DOHH2 (cell line): ENCODE data around the gene SNCAIP.
"Not testable (repeated sequence)": the region's sequence is repeated elsewhere in the genome, so short reads cannot be mapped to it uniquely, and the experiment has no call there.

Source experiments
- H3F3A ChIP-seq: fragments of 200-600 bp; sonication (generic), shearing (Covaris generic); 2 replicates; pipeline ENCODE4 v1.6.0; 2016; ENCODE audit warnings: antibody characterized with exemption, mild to moderate bottlenecking; ENCODE audit not compliant: control insufficient read depth, insufficient read depth
- H3K27ac ChIP-seq: fragments of 200-600 bp; sonication (generic); 2 replicates; pipeline ENCODE4 v1.5.1; 2014; ENCODE audit warnings: low read depth, mild to moderate bottlenecking, low read length, moderate library complexity
- H3K27me3 ChIP-seq: fragments of 200-600 bp; sonication (generic); 2 replicates; pipeline ENCODE4 v1.6.1; 2014; ENCODE audit warnings: mild to moderate bottlenecking, low read length, mixed read lengths; ENCODE audit not compliant: control insufficient read depth
- H3K36me3 ChIP-seq: fragments of 200-600 bp; sonication (generic); 2 replicates; pipeline ENCODE4 v1.6.1; 2014; ENCODE audit warnings: mild to moderate bottlenecking, low read length, moderate library complexity, mixed read lengths; ENCODE audit not compliant: control insufficient read depth
- H3K4me1 ChIP-seq: fragments of 200-600 bp; sonication (generic); 2 replicates; pipeline ENCODE4 v1.6.1; 2014; ENCODE audit warnings: mild to moderate bottlenecking, low read length, mixed read lengths; ENCODE audit not compliant: control insufficient read depth
- H3K4me2 ChIP-seq: fragments of 200-600 bp; sonication (generic); 2 replicates; pipeline ENCODE4 v1.6.0; 2014; ENCODE audit warnings: mild to moderate bottlenecking, low read length, moderate library complexity
- H3K4me3 ChIP-seq: fragments of 200-600 bp; sonication (generic); 2 replicates; pipeline ENCODE4 v1.5.1; 2014; ENCODE audit warnings: mild to moderate bottlenecking, low read length, mixed read lengths
- H3K79me2 ChIP-seq: fragments of 200-600 bp; sonication (generic); 2 replicates; pipeline ENCODE4 v1.6.1; 2014; ENCODE audit warnings: mild to moderate bottlenecking, low read length, mixed read lengths; ENCODE audit not compliant: control insufficient read depth
- H3K9me2 ChIP-seq: fragments of 200-600 bp; sonication (generic); replicated peaks from 2 replicates; pipeline ENCODE4 v1.6.1; 2014; ENCODE audit warnings: mild to moderate bottlenecking, low read length, mixed read lengths; ENCODE audit not compliant: control insufficient read depth
- H3K9me3 ChIP-seq: fragments of 200-600 bp; sonication (generic); 2 replicates; pipeline ENCODE4 v1.6.1; 2014; ENCODE audit warnings: antibody characterized with exemption, low read length, mixed read lengths; ENCODE audit not compliant: control insufficient read depth, insufficient read depth
- H4K20me1 ChIP-seq: fragments of 200-600 bp; sonication (generic); 2 replicates; pipeline ENCODE4 v1.6.0; 2014; ENCODE audit warnings: low read depth, mild to moderate bottlenecking, antibody characterized with exemption, low read length, moderate library complexity; ENCODE audit not compliant: control insufficient read depth, insufficient read depth
- CTCF ChIP-seq: fragments of 200-600 bp; sonication (generic); IDR thresholded peaks from one replicate; pipeline ENCODE4 v1.5.1; 2014; ENCODE audit warnings: antibody characterized with exemption, mild to moderate bottlenecking, low read depth, low read length; ENCODE audit not compliant: poor library complexity, severe bottlenecking
- EZH2phosphoT487 ChIP-seq: fragments of 200-600 bp; sonication (generic); IDR thresholded peaks from 2 replicates; pipeline ENCODE4 v1.6.1; 2017; ENCODE audit warnings: borderline replicate concordance, mild to moderate bottlenecking, antibody characterized with exemption, low read length, moderate library complexity, mixed read lengths

The SNCAIP gene

GRCh38 chr5:122485226-122485625 lies 173.2 kb downstream of the SNCAIP start:
- TF ChIP-seq CTCF (no peak), EZH2phosphoT487 (no peak)
- Histone ChIP-seq H3F3A (no peaks in the 10 kb centered on the region), H3K27me3 (no peaks in the 10 kb centered on the region), H3K79me2 (no peaks in the 10 kb centered on the region), H3K4me3 (no peak overlapping the region), H3K9me2 (no peaks in the 10 kb centered on the region), H4K20me1 (no peaks in the 10 kb centered on the region), H3K4me1 (no peaks in the 10 kb centered on the region), H3K36me3 (no peaks in the 10 kb centered on the region), H3K4me2 (no peak overlapping the region), H3K27ac (no peak overlapping the region), H3K9me3 (no peaks in the 10 kb centered on the region)

- not testable (repeated sequence) for H3K4me1 ChIP-seq, H3K79me2 ChIP-seq, H4K20me1 ChIP-seq, H3K4me2 ChIP-seq, H3K36me3 ChIP-seq, H3F3A ChIP-seq, H3K9me2 ChIP-seq, H3K9me3 ChIP-seq, H3K27me3 ChIP-seq, H3K27ac ChIP-seq, H3K4me3 ChIP-seq
Observed at GRCh38 chr5:122486616-122487015, 174.6 kb downstream of the SNCAIP start.

GRCh38 chr5:122490718-122491117 lies 178.7 kb downstream of the SNCAIP start:
- Histone ChIP-seq H3K4me2 (no peak overlapping the region), H3K27me3 (no peaks in the 10 kb centered on the region), H3K9me2 (no peaks in the 10 kb centered on the region), H3K4me3 (no peak overlapping the region), H3F3A (no peaks in the 10 kb centered on the region), H4K20me1 (no peaks in the 10 kb centered on the region), H3K27ac (no peak overlapping the region), H3K79me2 (no peaks in the 10 kb centered on the region), H3K4me1 (no peaks in the 10 kb centered on the region), H3K36me3 (no peaks in the 10 kb centered on the region), H3K9me3 (no peaks in the 10 kb centered on the region)
- TF ChIP-seq EZH2phosphoT487 (no peak), CTCF (no peak)

- H3K79me2 ChIP-seq: no peaks in the 10 kb centered on the region
Observed at GRCh38 chr5:122492675-122493074, 180.6 kb downstream of the SNCAIP start.

More at GRCh38 chr5:122492675-122493074, 180.6 kb downstream of the SNCAIP start:
- Histone ChIP-seq H3F3A (no peaks in the 10 kb centered on the region), H3K9me2 (no peaks in the 10 kb centered on the region), H3K36me3 (no peaks in the 10 kb centered on the region), H4K20me1 (no peaks in the 10 kb centered on the region), H3K4me3 (no peak overlapping the region), H3K4me2 (no peak overlapping the region), H3K27ac (no peak overlapping the region), H3K9me3 (no peaks in the 10 kb centered on the region), H3K27me3 (no peaks in the 10 kb centered on the region), H3K4me1 (no peaks in the 10 kb centered on the region)
- TF ChIP-seq CTCF (peak; percentile 15), EZH2phosphoT487 (no peak)
